Fibroblast of pulmonary artery (primary cell): Measurements from ENCODE around the gene PRSS57.

Experiments
- DNase-seq: peaks from one replicate; pipeline ENCODE4 v3.0.0-alpha.2; 2010; ENCODE audit warnings: low read depth
- H3K4me3 ChIP-seq: replicated peaks from 2 replicates; pipeline ENCODE4 v1.5.1; 2011; ENCODE audit warnings: low read depth, mild to moderate bottlenecking, control low read depth, low read length, moderate library complexity
- CTCF ChIP-seq: IDR thresholded peaks from 2 replicates; pipeline ENCODE4 v1.5.1; 2011; ENCODE audit warnings: mild to moderate bottlenecking, control low read depth, low read length, inconsistent platforms; ENCODE audit errors: missing control alignments

Gene PRSS57

GRCh38 chr19:711254-711653 lies 16.0 kb upstream of the PRSS57 start:
- TF ChIP-seq CTCF: no peak
- H3K4me3 ChIP-seq: no peak overlapping the region
- no peak for DNase-seq

- no peak for TF ChIP-seq CTCF
- DNase-seq: no peak
- no peak overlapping the region for H3K4me3 ChIP-seq
These were observed 15.5 kb upstream of the PRSS57 start for GRCh38 chr19:710767-711166.

GRCh38 chr19:709965-710571 lies 14.8 kb upstream of the PRSS57 start:
- H3K4me3 ChIP-seq: peak overlapping the region; percentile 57

GRCh38 chr19:709196-709964 lies 14.1 kb upstream of the PRSS57 start:
- DNase-seq: no peak
- peak overlapping the region; percentile 57 for H3K4me3 ChIP-seq
- no peak for TF ChIP-seq CTCF

More at GRCh38 chr19:709965-710571, 14.8 kb upstream of the PRSS57 start:
- no peak for TF ChIP-seq CTCF
- DNase-seq: no peak

DNA sequence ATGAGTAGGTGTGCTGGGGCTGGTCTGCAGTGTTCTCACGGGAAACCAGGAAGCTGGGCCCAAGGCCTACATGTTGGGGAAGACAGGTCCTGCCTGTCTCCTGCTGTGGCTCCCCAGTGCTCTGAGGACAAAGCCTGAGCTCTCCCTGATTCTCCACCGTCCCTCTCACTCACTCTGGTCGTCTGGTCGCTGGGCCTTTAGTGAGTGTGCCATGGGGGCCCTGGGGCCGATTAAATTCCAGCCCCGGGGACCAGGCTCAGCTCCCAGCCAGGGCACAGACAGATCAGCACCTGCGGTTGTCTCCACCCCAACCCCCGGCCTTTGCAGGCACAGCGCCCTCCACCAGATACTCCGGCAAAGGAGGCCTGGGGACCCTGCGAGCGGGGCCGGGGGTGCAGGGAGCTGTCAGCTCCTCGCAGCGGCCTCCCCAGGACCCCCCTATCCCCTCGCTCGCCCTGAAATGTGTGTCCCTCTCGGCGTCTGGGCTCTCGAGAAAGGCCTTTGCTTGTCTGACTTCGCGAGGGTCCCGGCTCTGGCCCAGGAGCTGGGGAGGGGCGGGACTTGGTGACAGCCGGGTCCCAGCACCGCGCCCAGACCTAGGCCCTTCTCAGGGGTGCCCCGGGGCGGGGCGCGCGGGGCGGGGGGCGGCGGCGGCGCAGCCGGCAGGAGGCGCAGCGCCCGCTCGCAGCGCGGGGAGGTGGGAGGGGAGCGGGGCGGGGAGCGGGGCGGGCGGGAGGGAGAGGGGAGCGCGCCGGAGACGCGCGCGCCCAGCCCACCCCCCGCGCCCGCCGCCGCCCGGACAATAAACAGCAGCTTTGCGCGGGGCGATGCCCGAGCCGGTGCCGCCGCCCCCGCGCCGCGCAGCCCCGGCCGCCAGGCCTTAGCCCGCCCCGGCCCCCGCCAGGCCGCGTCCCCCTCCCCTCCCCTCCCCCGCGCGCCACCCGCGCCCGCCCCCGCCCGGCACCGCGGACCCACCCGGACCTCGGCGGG lies 13.2 kb upstream of the PRSS57 start, which contains the start of gene PALM:
Gene PALM, plus strand, starts transcription at position 782 of the 990 bp plus-strand sequence. CDS start 212 bp downstream, outside the sequence.
- H3K4me3 ChIP-seq: peak within 1 kb of the TSS; percentile 57
- no peak for TF ChIP-seq CTCF
- no peak for DNase-seq

- no peak for DNase-seq
- TF ChIP-seq CTCF: no peak
- no peak overlapping the region for H3K4me3 ChIP-seq
These were observed 9.1 kb upstream of the PRSS57 start for GRCh38 chr19:704447-704741.
